Stimulated activated CD8-positive, alpha-beta memory T cell treated with anti-CD3 and anti-CD28 coated beads, Interleukin-2, amount 100 ng/mL, for 48 hours (primary cell): ENCODE results near the gene VANGL2.

Source experiments
- DNase-seq, 2 donors: peaks; one replicate each; pipeline ENCODE4 v3.0.0-alpha.2; 2020; ENCODE audit warnings: low read depth in 2 of 2

Gene VANGL2

GRCh38 chr1:160428053-160428452, 27.7 kb downstream of the VANGL2 start:
- no peak for DNase-seq

- DNase-seq = peak in 1 of 2 donors; percentile 15
Measured at GRCh38 chr1:160428655-160429054, 28.3 kb downstream of the VANGL2 start.

- no peak for DNase-seq
Measured at GRCh38 chr1:160429125-160429561, 28.8 kb downstream of the VANGL2 start.

GRCh38 chr1:160429702-160430535, 29.6 kb downstream of the VANGL2 start:
- DNase-seq = no peak

GRCh38 chr1:160431006-160431405, 30.6 kb downstream of the VANGL2 start:
- DNase-seq = no peak

GRCh38 chr1:160431571-160431970, 31.2 kb downstream of the VANGL2 start:
- no peak for DNase-seq

- DNase-seq = no peak
Measured at GRCh38 chr1:160432371-160432786, 32.0 kb downstream of the VANGL2 start.

- DNase-seq = no peak
Measured at GRCh38 chr1:160436966-160437365, 36.6 kb downstream of the VANGL2 start.

- no peak for DNase-seq
Measured at GRCh38 chr1:160437432-160438316, 37.3 kb downstream of the VANGL2 start.

- no peak for DNase-seq
Measured at GRCh38 chr1:160438317-160438918, 38.1 kb downstream of the VANGL2 start.

GRCh38 chr1:160438935-160439334, 38.6 kb downstream of the VANGL2 start:
- no peak for DNase-seq

GRCh38 chr1:160439718-160440117, 39.4 kb downstream of the VANGL2 start:
- DNase-seq = no peak

- no peak for DNase-seq
Measured at GRCh38 chr1:160446945-160447600, 46.7 kb downstream of the VANGL2 start.

- DNase-seq = no peak
Measured at GRCh38 chr1:160449494-160449893, 49.1 kb downstream of the VANGL2 start.

- DNase-seq = no peak
Measured at GRCh38 chr1:160451119-160451858, 50.9 kb downstream of the VANGL2 start.

- no peak for DNase-seq
Measured at GRCh38 chr1:160451859-160452232, 51.5 kb downstream of the VANGL2 start.

- no peak for DNase-seq
Measured at GRCh38 chr1:160453443-160453842, 53.1 kb downstream of the VANGL2 start.

- no peak for DNase-seq
Measured at GRCh38 chr1:160454371-160455152, 54.2 kb downstream of the VANGL2 start.

- no peak for DNase-seq
Measured at GRCh38 chr1:160455153-160455517, 54.8 kb downstream of the VANGL2 start.

GRCh38 chr1:160459056-160459455, 58.7 kb downstream of the VANGL2 start:
- no peak for DNase-seq
